GM19239 (cell line): ENCODE measurements around the gene SUGP1.
A peak's percentile ranks its signal among the peaks of the same experiment; 100 is the strongest.
"Not testable (repeated sequence)": the region's sequence is repeated elsewhere in the genome, so short reads cannot be mapped to it uniquely, and the experiment has no call there.

Experiments
- DNase-seq: peaks from one replicate; pipeline ENCODE4 v3.0.0; 2011; ENCODE audit warnings: low spot score; ENCODE audit not compliant: insufficient read length
- FAIRE-seq: peaks from 2 replicates; lab custom pipeline; 2011; peaks lifted over from hg19 to GRCh38; lab: Jason Lieb, UNC

Gene SUGP1, protein sequence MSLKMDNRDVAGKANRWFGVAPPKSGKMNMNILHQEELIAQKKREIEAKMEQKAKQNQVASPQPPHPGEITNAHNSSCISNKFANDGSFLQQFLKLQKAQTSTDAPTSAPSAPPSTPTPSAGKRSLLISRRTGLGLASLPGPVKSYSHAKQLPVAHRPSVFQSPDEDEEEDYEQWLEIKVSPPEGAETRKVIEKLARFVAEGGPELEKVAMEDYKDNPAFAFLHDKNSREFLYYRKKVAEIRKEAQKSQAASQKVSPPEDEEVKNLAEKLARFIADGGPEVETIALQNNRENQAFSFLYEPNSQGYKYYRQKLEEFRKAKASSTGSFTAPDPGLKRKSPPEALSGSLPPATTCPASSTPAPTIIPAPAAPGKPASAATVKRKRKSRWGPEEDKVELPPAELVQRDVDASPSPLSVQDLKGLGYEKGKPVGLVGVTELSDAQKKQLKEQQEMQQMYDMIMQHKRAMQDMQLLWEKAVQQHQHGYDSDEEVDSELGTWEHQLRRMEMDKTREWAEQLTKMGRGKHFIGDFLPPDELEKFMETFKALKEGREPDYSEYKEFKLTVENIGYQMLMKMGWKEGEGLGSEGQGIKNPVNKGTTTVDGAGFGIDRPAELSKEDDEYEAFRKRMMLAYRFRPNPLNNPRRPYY

GRCh38 chr19:19320361-19321140 lies at the start of gene SUGP1, which contains the start of gene MAU2:
TSS of gene SUGP1 (minus strand) at chr19:19320509. CDS start at chr19:19320496, 13 bp downstream.
TSS of gene MAU2 (plus strand) at chr19:19320829. CDS start at chr19:19320860, 31 bp downstream.
- FAIRE-seq (peak; percentile 92), DNase-seq (peak; percentile 93)

DNA sequence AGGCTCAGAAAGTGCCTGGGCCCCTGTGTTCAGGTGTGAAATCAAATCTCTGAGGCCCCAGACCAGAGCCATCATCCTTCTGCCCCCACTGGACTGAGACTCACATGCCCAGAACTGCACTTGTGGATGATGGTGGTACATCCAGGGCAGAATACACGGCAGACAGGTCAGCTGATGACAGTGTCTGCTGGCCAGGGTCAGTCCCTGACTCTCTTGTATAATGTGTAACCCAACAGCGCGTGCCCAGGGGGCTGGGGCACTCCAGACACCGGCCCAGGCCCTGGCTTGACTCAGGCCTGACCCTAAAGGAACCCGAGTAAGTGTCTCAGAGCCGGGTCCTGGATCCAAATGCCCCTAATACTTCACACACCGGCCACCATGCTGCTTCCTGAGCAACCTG lies 47.8 kb upstream of the SUGP1 start:
- no peak for FAIRE-seq
- no peak for DNase-seq

DNA sequence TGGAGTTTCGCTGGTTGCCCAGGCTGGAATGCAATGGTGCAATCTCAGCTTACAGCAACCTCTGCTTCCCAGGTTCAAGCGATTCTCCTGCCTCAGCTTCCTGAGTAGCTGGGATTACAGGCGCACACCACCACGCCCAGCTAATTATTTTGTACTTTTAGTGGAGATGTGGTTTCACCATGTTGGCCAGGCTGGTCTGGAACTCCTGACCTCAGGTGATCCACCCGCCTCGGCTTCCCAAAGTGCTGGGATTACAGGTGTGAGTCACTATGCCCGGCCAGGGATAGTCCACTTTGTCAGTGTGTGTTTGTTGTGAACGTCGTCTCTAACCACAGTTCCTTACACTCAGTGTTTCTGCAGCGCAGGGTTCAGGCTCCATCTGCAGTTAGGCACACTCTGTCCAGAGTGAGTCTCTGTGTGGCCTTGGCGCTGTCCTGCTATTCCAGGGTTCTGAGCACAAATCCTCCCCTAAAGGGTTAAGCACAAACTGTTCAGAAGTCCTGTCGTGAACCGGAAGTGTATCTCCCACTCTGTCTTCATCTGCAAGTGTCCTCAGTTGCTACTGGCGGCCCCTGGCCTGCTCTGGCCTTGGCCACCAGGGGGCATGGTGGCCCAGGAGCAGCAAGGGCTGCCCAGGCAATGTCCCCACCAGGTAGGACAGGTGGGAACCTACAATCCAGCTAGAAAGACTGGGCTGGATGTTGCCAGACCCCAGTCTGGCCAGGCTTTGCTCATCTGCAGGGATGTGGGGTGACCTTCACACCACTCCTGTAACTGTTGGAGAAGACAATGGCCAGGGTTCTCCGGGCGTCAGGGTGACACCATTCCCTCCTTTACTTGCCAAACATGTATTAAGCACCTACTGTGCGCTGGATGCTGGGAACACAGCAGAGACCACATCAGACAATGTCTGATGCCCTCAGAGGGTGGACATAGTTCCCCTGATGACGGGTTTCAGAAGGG lies 46.4 kb upstream of the SUGP1 start:
- FAIRE-seq (peak; percentile 93), DNase-seq (peak; percentile 66)

DNA sequence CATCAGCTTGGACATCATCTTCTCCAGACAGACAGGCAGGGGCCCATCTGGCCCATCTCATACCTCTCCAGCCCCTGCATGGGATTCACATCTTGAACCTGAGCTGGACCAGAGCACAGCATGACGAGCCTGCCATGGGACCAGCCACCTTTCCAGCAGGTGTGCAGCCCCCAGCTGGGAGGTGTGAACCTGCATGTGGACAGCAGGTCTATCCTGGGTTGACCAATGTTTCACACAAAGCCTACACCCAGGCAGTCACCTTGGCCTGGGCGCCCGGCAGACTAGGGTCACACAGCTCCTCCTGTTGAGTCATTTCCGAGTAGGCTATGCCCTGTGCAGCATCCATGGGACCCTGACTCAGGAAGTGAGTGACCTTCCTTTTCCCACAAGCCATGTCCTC lies 41.8 kb upstream of the SUGP1 start:
- no peak for FAIRE-seq
- DNase-seq, result no peak

- DNase-seq, result peak; percentile 65
- peak; percentile 93 for FAIRE-seq
Observed at GRCh38 chr19:19361075-19361594, 40.8 kb upstream of the SUGP1 start.

GRCh38 chr19:19356901-19357566 lies 36.7 kb upstream of the SUGP1 start:
- no peak for FAIRE-seq
- no peak for DNase-seq

DNA sequence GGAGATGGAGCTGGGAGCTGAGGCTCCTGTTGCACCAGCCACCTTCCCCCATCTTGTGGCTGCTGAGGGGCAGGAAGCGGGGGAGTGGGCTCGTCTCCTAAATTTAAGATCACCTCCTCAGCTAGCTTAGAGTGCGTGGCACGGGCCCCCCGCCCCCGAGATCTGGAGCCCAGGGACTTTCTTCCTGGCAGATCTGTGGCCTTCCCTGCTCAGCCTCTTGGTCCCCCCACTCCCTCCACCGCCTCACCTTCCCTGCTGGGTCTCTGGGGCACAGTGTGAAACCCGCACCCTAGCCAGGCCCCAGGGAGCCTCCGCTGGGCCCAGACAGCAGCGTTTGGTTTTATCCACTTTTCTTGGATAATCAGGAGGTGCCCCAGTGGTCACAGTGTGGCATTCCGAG lies 36.2 kb upstream of the SUGP1 start:
- no peak for FAIRE-seq
- DNase-seq, result no peak

DNA sequence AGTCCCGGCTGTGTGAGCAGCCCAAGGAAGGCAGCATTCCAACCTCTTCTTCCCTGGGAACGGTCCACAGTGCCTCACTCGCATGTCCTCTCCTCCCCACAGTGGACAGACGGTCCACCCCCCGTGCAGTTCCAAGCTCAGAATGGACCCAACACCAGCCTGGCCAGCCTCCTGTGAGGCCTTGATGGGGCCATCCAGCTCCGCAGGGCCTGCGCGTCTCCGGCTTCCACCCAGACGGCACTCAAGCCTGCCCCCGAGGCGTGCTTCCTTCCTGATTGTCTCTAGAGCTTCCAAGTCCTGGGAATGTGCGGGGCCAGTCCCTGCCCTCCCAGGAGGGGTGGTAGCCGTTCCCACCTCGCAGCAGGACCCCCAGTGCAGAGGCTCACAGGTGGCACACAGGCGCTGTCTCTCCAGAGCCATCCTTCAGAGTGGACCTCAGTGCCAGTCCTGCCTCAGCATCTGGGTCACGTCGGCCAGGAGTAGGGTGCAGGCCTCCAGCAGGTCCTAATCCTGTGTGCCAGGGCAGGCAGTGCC lies 35.4 kb upstream of the SUGP1 start:
- DNase-seq, result no peak
- FAIRE-seq, result no peak

DNA sequence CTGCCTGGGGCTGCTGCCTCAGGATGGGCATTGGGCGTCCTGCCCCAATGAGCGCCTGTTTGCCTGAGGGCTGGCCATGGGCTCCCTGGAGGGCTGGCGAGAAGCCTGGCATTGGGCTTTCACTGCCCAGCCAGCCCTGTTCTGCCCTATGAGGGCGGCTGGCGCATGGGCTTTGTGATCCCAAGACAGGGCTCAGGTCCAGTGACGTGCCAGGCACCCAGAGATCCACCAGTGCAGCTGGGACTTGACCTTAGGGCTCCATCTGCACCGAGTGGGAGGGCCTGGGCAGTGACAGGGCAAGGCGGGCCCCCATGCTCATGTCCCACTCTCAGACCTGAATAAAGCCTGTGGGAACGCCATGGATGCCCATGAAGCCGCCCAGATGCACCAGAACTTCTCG lies 34.6 kb upstream of the SUGP1 start:
- no peak for FAIRE-seq
- no peak for DNase-seq

GRCh38 chr19:19354007-19354406 lies 33.7 kb upstream of the SUGP1 start:
- DNase-seq, result no peak
- no peak for FAIRE-seq

- DNase-seq (no peak), FAIRE-seq (no peak)
Observed at GRCh38 chr19:19352823-19353222, 32.5 kb upstream of the SUGP1 start.

- not testable (repeated sequence) for DNase-seq, FAIRE-seq
Observed at GRCh38 chr19:19350756-19351155, 30.4 kb upstream of the SUGP1 start.

DNA sequence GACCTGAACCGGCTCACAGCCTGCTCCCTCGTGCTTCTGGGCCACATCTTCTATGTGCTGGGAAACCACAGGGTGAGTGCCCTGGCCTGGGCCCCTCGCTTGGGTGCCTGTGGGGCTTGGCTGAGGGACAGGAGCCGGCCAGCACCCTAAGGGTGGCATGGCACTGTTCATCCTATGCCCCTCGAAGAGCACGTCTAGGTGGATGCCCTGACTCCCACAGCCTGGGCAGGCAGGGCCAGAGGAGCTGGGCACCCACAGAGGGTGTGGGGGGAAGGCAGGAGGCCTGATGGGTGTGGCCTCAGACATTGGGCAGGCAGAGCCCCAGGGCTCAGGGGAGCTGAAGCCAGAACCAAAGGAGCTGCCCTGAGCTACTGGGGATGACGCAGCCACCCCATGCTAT lies 29.1 kb upstream of the SUGP1 start:
- FAIRE-seq, result no peak

GRCh38 chr19:19348266-19348665 lies 28.0 kb upstream of the SUGP1 start:
- FAIRE-seq, result no peak
- no peak for DNase-seq

More for the DNA sequence above, 29.1 kb upstream of the SUGP1 start:
- no peak for DNase-seq

DNA sequence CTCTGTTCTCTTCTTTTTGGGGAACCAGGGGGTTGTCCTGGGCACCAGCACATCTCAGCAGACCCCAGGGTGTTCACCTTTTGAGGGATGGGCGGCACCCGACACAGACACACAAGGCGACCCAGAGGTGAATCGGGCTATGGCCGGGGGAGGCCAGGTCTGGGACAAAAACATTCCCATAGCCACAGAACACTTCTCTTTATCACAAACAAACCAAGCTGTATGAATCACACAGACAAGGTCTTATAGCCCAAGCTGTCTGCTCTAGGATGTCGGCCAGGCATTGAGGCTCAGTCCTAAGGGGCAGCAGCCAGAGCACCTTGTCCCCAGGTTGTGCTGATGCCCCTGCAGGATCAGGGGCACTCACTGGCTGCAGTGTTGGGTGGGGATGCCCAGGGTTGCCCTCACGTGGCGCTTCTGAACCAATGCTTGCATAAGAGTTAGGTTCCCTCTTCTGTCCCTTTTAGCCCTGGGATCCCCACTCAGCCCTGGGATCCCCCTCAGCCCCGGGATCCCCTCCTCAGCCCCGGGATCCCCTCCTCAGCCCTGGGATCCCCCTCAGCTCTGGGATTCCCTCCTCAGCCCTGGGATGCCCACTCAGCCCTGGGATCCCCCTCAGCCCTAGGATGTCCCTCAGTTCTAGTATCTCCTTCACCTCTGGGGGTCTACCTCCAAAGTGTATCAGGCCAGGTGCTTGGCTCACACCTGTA lies 27.2 kb upstream of the SUGP1 start:
- DNase-seq (no peak), FAIRE-seq (no peak)

GRCh38 chr19:19345970-19346369 lies 25.7 kb upstream of the SUGP1 start:
- FAIRE-seq (no peak), DNase-seq (no peak)

DNA sequence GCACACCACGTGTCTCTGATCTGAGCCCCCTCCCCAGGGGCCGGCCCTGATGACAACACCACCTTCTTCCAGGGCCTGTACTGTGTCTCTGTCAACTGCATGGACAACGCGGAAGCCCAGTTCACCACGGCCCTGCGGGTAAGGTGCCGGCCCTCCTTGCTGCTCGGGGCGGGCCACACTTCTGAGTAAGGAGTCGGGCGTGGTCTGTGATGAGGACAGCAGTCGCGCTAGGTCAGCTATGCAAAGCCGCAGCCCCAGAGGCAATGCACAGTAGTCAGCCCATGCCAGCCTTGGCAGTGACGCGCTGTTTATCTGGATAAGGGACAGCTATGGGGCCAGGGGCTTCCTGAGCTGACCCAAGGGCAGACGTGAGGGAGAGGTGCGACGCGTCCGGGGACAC lies 24.9 kb upstream of the SUGP1 start:
- FAIRE-seq (no peak), DNase-seq (no peak)

GRCh38 chr19:19343762-19344161 lies 23.5 kb upstream of the SUGP1 start:
- no peak for FAIRE-seq
- no peak for DNase-seq
